H1 (cell line): ENCODE measurements around the gene RMND1. TPM values are rescaled to one million over a fixed set of nuclear protein-coding genes. Genes with fewer than 3 reads are reported as not detected.

Experiments
- CTCF ChIA-PET: fragments of 300-600 bp; sonication (Branson Sonifier 250); formaldehyde crosslinking; loops from one replicate; lab custom pipeline; 2021; ENCODE audit not compliant: partially characterized antibody; lab: Charles Lee
- POLR2A ChIA-PET: fragments of 300-600 bp; sonication (Branson Sonifier 250); formaldehyde crosslinking; loops from one replicate; lab custom pipeline; 2021; ENCODE audit warnings: inconsistent platforms; ENCODE audit not compliant: partially characterized antibody; lab: Charles Lee
- DNase-seq, 2 experiments: peaks; one replicate each; pipeline versions ENCODE4 v3.0.0 to v3.0.0-alpha.2; 2010 to 2022; ENCODE audit warnings: low spot score in 2 of 2, low read depth in 1 of 2, mixed read lengths in 1 of 2
- FAIRE-seq: peaks from 2 replicates; lab custom pipeline; 2011; peaks lifted over from hg19 to GRCh38; lab: Jason Lieb, UNC
- H2AFZ ChIP-seq: 2 replicates; pipeline ENCODE4 v1.8.1; 2012; ENCODE audit warnings: low read length, inconsistent platforms
- H2AK5ac ChIP-seq: 2 replicates; pipeline ENCODE4 v1.6.1; 2013; ENCODE audit warnings: low read depth, low read length
- H2BK120ac ChIP-seq: replicated peaks from 2 replicates; pipeline ENCODE3; 2013; ENCODE audit warnings: low read depth, low read length, inconsistent platforms
- H2BK12ac ChIP-seq: 2 replicates; pipeline ENCODE4 v1.6.1; 2013; ENCODE audit warnings: low read depth, low read length
- H2BK15ac ChIP-seq: 2 replicates; pipeline ENCODE4 v1.6.1; 2013; ENCODE audit warnings: low read length
- H2BK20ac ChIP-seq: 2 replicates; pipeline ENCODE4 v1.6.1; 2013; ENCODE audit warnings: low read length
- H2BK5ac ChIP-seq: 2 replicates; pipeline ENCODE4 v1.6.1; 2013; ENCODE audit warnings: low read depth, low read length
- H3K14ac ChIP-seq: 2 replicates; pipeline ENCODE4 v1.6.1; 2013; ENCODE audit warnings: inconsistent platforms; ENCODE audit not compliant: insufficient read length
- H3K18ac ChIP-seq: 2 replicates; pipeline ENCODE4 v1.6.1; 2013; ENCODE audit warnings: low read length; ENCODE audit errors: extremely low read depth
- H3K23ac ChIP-seq: 2 replicates; pipeline ENCODE4 v1.6.1; 2013; ENCODE audit warnings: inconsistent platforms; ENCODE audit not compliant: insufficient read length
- H3K23me2 ChIP-seq: 2 replicates; pipeline ENCODE4 v1.6.1; 2013; ENCODE audit warnings: low read depth, low read length
- H3K27ac ChIP-seq: 2 replicates; pipeline ENCODE4 v1.6.1; 2011; ENCODE audit warnings: low read depth, low read length, inconsistent platforms
- H3K27me3 ChIP-seq, 4 experiments: replicated peaks in 1 of 4; 1 replicate in 1 of 4; 2 replicates in 3 of 4; pipeline versions ENCODE4 v1.6.1 to v1.8.1; 2011 to 2013; ENCODE audit warnings: low read length in 3 of 4, mild to moderate bottlenecking in 3 of 4, inconsistent platforms in 2 of 4, mixed read lengths in 2 of 4, moderate library complexity in 1 of 4; ENCODE audit not compliant: control insufficient read depth in 3 of 4, insufficient read depth in 3 of 4; ENCODE audit errors: extremely low read depth in 1 of 4
- H3K36me3 ChIP-seq, 4 experiments: 2 replicates each; pipeline versions ENCODE4 v1.6.1 to v1.8.1; 2011 to 2013; ENCODE audit warnings: mild to moderate bottlenecking in 4 of 4, low read length in 3 of 4, moderate library complexity in 2 of 4, control low read depth in 1 of 4, inconsistent platforms in 1 of 4; ENCODE audit not compliant: insufficient read depth in 4 of 4, control insufficient read depth in 2 of 4
- H3K4ac ChIP-seq: replicated peaks from 2 replicates; pipeline ENCODE3; 2013; ENCODE audit warnings: low read length, low read depth, mixed read lengths, inconsistent platforms; ENCODE audit not compliant: insufficient read length
- H3K4me1 ChIP-seq, 4 experiments: replicated peaks in 1 of 4; 1 replicate in 1 of 4; 2 replicates in 3 of 4; pipeline versions ENCODE4 v1.6.1 to v1.8.1; 2011 to 2013; ENCODE audit warnings: low read length in 3 of 4, inconsistent platforms in 2 of 4, mixed read lengths in 1 of 4; ENCODE audit not compliant: insufficient read depth in 4 of 4, control insufficient read depth in 3 of 4
- H3K4me2 ChIP-seq, 2 experiments: 2 replicates each; pipeline versions ENCODE4 v1.6.1 to v1.8.1; 2011 to 2013; ENCODE audit warnings: low read depth in 2 of 2, low read length in 2 of 2, control low read depth in 1 of 2, inconsistent platforms in 1 of 2, mild to moderate bottlenecking in 1 of 2; ENCODE audit not compliant: insufficient read depth in 1 of 2
- H3K4me3 ChIP-seq, 4 experiments: fragments of 200-600, 300-600 bp in 1 of 4; sonication (generic), shearing (Covaris generic), sonication (Bioruptor Twin) in 1 of 4; 2 replicates each; pipeline versions ENCODE4 v1.5.1 to v1.8.1; 2011 to 2016; ENCODE audit warnings: low read length in 4 of 4, low read depth in 3 of 4, control low read depth in 2 of 4, inconsistent platforms in 2 of 4, mild to moderate bottlenecking in 2 of 4, mixed read lengths in 1 of 4, moderate library complexity in 1 of 4; ENCODE audit not compliant: insufficient read depth in 2 of 4; ENCODE audit errors: extremely low read depth in 1 of 4
- H3K56ac ChIP-seq: replicated peaks from 2 replicates; pipeline ENCODE3; 2013; ENCODE audit warnings: low read depth, mild to moderate bottlenecking, mixed read lengths, low read length, inconsistent platforms; ENCODE audit not compliant: insufficient read length
- H3K79me1 ChIP-seq: 2 replicates; pipeline ENCODE4 v1.6.1; 2013; ENCODE audit warnings: low read depth, low read length, control low read depth
- H3K79me2 ChIP-seq, 2 experiments: 2 replicates each; pipeline versions ENCODE4 v1.6.1 to v1.8.1; 2012 to 2013; ENCODE audit warnings: low read length in 2 of 2, mild to moderate bottlenecking in 2 of 2, inconsistent platforms in 1 of 2; ENCODE audit not compliant: insufficient read depth in 2 of 2, control insufficient read depth in 1 of 2
- H3K9ac ChIP-seq, 4 experiments: replicated peaks in 1 of 4; 1 replicate in 1 of 4; 2 replicates in 3 of 4; pipeline versions ENCODE4 v1.6.1 to v1.8.1; 2011 to 2013; ENCODE audit warnings: low read depth in 3 of 4, low read length in 3 of 4, control low read depth in 2 of 4, mild to moderate bottlenecking in 2 of 4, moderate library complexity in 2 of 4, inconsistent platforms in 1 of 4; ENCODE audit errors: extremely low read depth in 1 of 4
- H3K9me3 ChIP-seq, 2 experiments: 2 replicates each; pipeline versions ENCODE4 v1.6.1 to v1.8.1; 2012 to 2013; ENCODE audit warnings: mild to moderate bottlenecking in 2 of 2, moderate library complexity in 2 of 2, control low read depth in 1 of 2, inconsistent platforms in 1 of 2, low read depth in 1 of 2, low read length in 1 of 2, mixed read lengths in 1 of 2; ENCODE audit not compliant: insufficient read depth in 2 of 2
- H4K20me1 ChIP-seq, 2 experiments: replicated peaks in 1 of 2; 2 replicates each; pipeline versions ENCODE3 to v1.8.1; 2011 to 2013; ENCODE audit warnings: inconsistent platforms in 2 of 2, low read length in 2 of 2, mild to moderate bottlenecking in 1 of 2; ENCODE audit not compliant: insufficient read depth in 2 of 2, control insufficient read depth in 1 of 2
- H4K5ac ChIP-seq: 2 replicates; pipeline ENCODE4 v1.6.1; 2013; ENCODE audit warnings: low read length, low read depth, mixed read lengths, inconsistent platforms; ENCODE audit not compliant: insufficient read length
- H4K8ac ChIP-seq: 2 replicates; pipeline ENCODE4 v1.8.0; 2013; ENCODE audit warnings: mild to moderate bottlenecking, moderate library complexity, low read length, inconsistent platforms; ENCODE audit not compliant: insufficient read depth; ENCODE audit errors: extremely low read depth
- H4K91ac ChIP-seq: replicated peaks from 2 replicates; pipeline ENCODE3; 2013; ENCODE audit warnings: low read length, mixed read lengths, inconsistent platforms; ENCODE audit not compliant: insufficient read length
- BACH1 ChIP-seq: IDR thresholded peaks from 2 replicates; pipeline ENCODE4 v1.6.1; 2012; ENCODE audit warnings: low read length, improper control_type of control experiment
- CEBPB ChIP-seq: IDR thresholded peaks from 2 replicates; pipeline ENCODE4 v1.6.1; 2012; ENCODE audit warnings: low read depth, low read length
- CTBP2 ChIP-seq: IDR thresholded peaks from 2 replicates; pipeline ENCODE4 v1.7.0; 2011; ENCODE audit warnings: borderline replicate concordance, mild to moderate bottlenecking, moderate library complexity, mixed read lengths, low read length; ENCODE audit not compliant: insufficient read depth, insufficient read length
- HDAC6 ChIP-seq: IDR thresholded peaks from one replicate; pipeline ENCODE4 v1.7.1; 2012; ENCODE audit warnings: low read depth, mild to moderate bottlenecking, inconsistent platforms, low read length, moderate library complexity
- SUZ12 ChIP-seq: fragments of 200-600 bp; sonication (generic); IDR thresholded peaks from 2 replicates; pipeline ENCODE4 v1.6.1; 2012; ENCODE audit warnings: mild to moderate bottlenecking, inconsistent platforms, low read length, moderate library complexity, mixed read lengths
- TAF7 ChIP-seq: optimal IDR thresholded peaks from 2 replicates; pipeline ENCODE3; 2011; ENCODE audit warnings: low read depth, mild to moderate bottlenecking, inconsistent platforms, low read length, moderate library complexity, borderline replicate concordance
- TCF12 ChIP-seq: IDR thresholded peaks from 2 replicates; pipeline ENCODE4 v1.6.1; 2011; ENCODE audit warnings: low read depth, mild to moderate bottlenecking, low read length
- WGBS, 2 experiments: shearing (Covaris generic) in 1 of 2; methylation state at CpG; one replicate each; pipeline versions ENCODE4 v1.1.6 to v1.1.7; 2013 to 2015; ENCODE audit warnings: low lambda C conversion rate in 2 of 2, mixed read lengths in 2 of 2, inconsistent platforms in 1 of 2, low coverage in 1 of 2, missing lambda C conversion rate in 1 of 2; ENCODE audit not compliant: insufficient replicate concordance in 2 of 2, insufficient coverage in 1 of 2, insufficient read length in 1 of 2; ENCODE audit errors: extremely low coverage in 1 of 2, missing lambda C conversion rate in 1 of 2; 5-methylcytosine and 5-hydroxymethylcytosine counted together
- polyA plus RNA-seq, 7 experiments: library from polyadenylated mRNA; depleted of rRNA in 3 of 7; stranded (reverse) in 5 of 7; unstranded in 2 of 7; fragments of >200 nt in 5 of 7; fragments of 200-250 nt in 2 of 7; gene quantifications; 1 replicate in 5 of 7; 2 replicates in 1 of 7; 4 replicates in 1 of 7; pipeline versions ENCODE4 v1.2.1 to v1.2.3, GENCODE V29; 2011 to 2013; ENCODE audit warnings: missing spikeins in 2 of 7, mixed read lengths in 2 of 7
- total RNA-seq: library from RNA; stranded (reverse); fragmentation: NEBNext Ultra II Directional; extraction: Animal tissue kit (Norgen Biotek cat#: 25700); gene quantifications from 2 replicates; pipeline ENCODE4 v1.2.1, GENCODE V29; 2021
- TF ChIP-seq, protein P1 (sequence below): IDR thresholded peaks from 2 replicates; pipeline ENCODE4 v1.6.1; 2012; ENCODE audit warnings: low read length, inconsistent platforms

Gene RMND1
- total and polyA plus RNA-seq, 2 of the 8 experiments (the other 6 are each of a cell fraction or from before 2014, with no cell fraction given) = 7.3 to 21.9 TPM

DNA sequence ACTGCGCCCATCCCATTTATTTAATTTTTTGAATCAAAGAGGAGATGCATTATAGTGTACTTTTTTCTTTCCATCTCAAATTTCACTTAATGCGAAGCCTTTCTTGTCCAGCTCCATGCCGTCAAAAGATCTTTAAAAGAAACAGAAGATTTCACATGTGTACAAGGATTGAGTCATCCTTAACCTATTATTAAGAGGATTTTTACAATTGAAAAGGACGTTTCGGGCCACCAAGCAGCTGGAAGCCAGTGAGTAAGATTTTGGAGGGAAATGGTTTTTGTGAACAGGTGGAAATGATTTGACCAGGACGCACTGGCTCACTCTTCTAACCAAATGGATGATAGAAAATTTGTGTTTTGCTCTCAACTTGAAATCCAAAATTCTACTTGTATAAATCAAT, 26.7 kb upstream of the RMND1 start:
- Histone ChIP-seq H3K14ac (no peak overlapping the region), H2AK5ac (no peak overlapping the region), H3K23me2 (no peaks in the 10 kb centered on the region), H3K27ac (no peak overlapping the region), H4K20me1 (no peaks in the 10 kb centered on the region), H2BK15ac (no peak overlapping the region), H2BK120ac (no peak overlapping the region), H3K9ac (no peak overlapping the region), H4K8ac (no peak overlapping the region; the same call in 1 of the 2 replicates), H3K56ac (no peak overlapping the region), H3K36me3 (no peaks in the 10 kb centered on the region), H3K23ac (no peak overlapping the region), H3K79me1 (no peaks in the 10 kb centered on the region), H4K91ac (no peak overlapping the region), H3K4me1 (no peaks in the 10 kb centered on the region), H2AFZ (no peak overlapping the region), H2BK12ac (no peak overlapping the region), H2BK20ac (no peak overlapping the region), H3K9me3 (no peaks in the 10 kb centered on the region), H3K4ac (no peak overlapping the region), H3K27me3 (no peaks in the 10 kb centered on the region), H3K4me2 (no peak overlapping the region), H3K18ac (no peak overlapping the region), H3K79me2 (no peaks in the 10 kb centered on the region), H4K5ac (no peak overlapping the region), H3K4me3 (no peak overlapping the region), H2BK5ac (no peak overlapping the region)
- ChIA-PET POLR2A (no interaction called here), CTCF (interaction anchor here (0.8 to 1.4 kb wide), 2 partner anchors 18 to 134 kb away, joined by 3 read pairs; no protein-coding TSS in a partner anchor)
- DNase-seq = no peak
- 80% methylated on average over 6 of the region's 6 CpGs; no CpG with 5 or more reads in 1 of the 2 experiments for WGBS, 2 experiments
- no peak for FAIRE-seq
- TF ChIP-seq CTBP2 = no peak
- TF ChIP-seq CEBPB = no peak
- no peak for TF ChIP-seq TCF12
- TF ChIP-seq, protein P1, sequence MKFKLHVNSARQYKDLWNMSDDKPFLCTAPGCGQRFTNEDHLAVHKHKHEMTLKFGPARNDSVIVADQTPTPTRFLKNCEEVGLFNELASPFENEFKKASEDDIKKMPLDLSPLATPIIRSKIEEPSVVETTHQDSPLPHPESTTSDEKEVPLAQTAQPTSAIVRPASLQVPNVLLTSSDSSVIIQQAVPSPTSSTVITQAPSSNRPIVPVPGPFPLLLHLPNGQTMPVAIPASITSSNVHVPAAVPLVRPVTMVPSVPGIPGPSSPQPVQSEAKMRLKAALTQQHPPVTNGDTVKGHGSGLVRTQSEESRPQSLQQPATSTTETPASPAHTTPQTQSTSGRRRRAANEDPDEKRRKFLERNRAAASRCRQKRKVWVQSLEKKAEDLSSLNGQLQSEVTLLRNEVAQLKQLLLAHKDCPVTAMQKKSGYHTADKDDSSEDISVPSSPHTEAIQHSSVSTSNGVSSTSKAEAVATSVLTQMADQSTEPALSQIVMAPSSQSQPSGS = no peak
- TF ChIP-seq TAF7 = no peak
- no peak for TF ChIP-seq BACH1
- TF ChIP-seq SUZ12 = no peak
- no peak for TF ChIP-seq HDAC6
